ENCODE data around the gene MKRN3.

GRCh38 chr15:23564821-23565394, 566 bp upstream of the MKRN3 start:
- TF ChIP-seq CTCF (IDR thresholded peaks at IDR 0.05; ENCODE audit: low read length), result no peak
- no peak for TF ChIP-seq EZH2phosphoT487 (IDR thresholded peaks at IDR 0.05; ENCODE audit: low read length)
- no peak for TF ChIP-seq EZH2 (optimal IDR thresholded peaks at IDR 0.05; ENCODE audit: low read depth, low read length)

Data from MM.1S (cell line).